Urinary bladder (tissue), 2 donors: ENCODE results near the gene GOLGA6L10. TPM values are rescaled to one million over a fixed set of nuclear protein-coding genes. Genes with fewer than 3 reads are reported as not detected.

ENCODE experiments used
- polyA plus RNA-seq: library from polyadenylated mRNA; stranded (reverse); fragments of 200-250 nt; gene quantifications from one replicate; pipeline ENCODE4 v1.2.3, GENCODE V29; 2013
- total RNA-seq: library from RNA; depleted of rRNA; stranded (reverse); fragments of >200 nt; gene quantifications from one replicate; pipeline ENCODE4 v1.2.3, GENCODE V29; 2014
- donor health status: healthy.

Gene GOLGA6L10
- total and polyA plus RNA-seq, 2 donors, result 1.1 to 2.0 TPM

Other genes starting within 250 kb of the GOLGA6L10 start
- gene EFL1, start 86.7 kb downstream of the GOLGA6L10 start, total RNA-seq, result 21.4 TPM
- gene EFL1, start 86.7 kb downstream of the GOLGA6L10 start, polyA plus RNA-seq, result 6.9 TPM
- 4.7 TPM for gene SAXO2, start 86.7 kb downstream of the GOLGA6L10 start, total RNA-seq
- gene SAXO2, start 86.7 kb downstream of the GOLGA6L10 start, polyA plus RNA-seq, result 0.49 TPM
- gene GOLGA6L9, start 80.3 kb upstream of the GOLGA6L10 start, total RNA-seq, result 7.3 TPM
- gene GOLGA6L9, start 80.3 kb upstream of the GOLGA6L10 start, polyA plus RNA-seq, result 2.0 TPM
- gene RPS17, start 191.0 kb upstream of the GOLGA6L10 start, total RNA-seq, result 2,311 TPM
- 3,193 TPM for gene RPS17, start 191.0 kb upstream of the GOLGA6L10 start, polyA plus RNA-seq